ENCODE results near the gene PCDH9.

Gene PCDH9

DNA sequence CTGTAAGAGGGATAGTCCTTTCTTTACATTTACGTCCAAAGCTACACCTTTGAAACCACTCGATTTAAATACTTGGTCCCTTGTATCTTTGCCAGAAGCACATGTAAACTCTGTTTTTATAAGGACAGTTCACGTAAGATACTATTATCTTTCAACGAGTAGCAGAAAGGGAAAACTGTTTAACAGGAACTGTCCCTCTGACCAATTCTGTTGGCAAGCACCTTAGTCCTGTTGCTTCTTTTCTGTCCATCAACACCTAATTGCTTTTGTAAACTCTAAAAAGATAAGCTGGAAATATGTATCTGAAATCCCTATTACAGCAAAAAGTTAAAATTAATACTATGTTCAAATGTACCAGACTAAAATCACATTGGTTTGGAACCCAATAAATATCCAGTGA lies 37.4 kb downstream of the PCDH9 start:
- H2BK15ac ChIP-seq (replicated peaks; ENCODE audit: low read depth): no peak overlapping the region
- H3K9ac ChIP-seq (ENCODE audit: low read length): no peak overlapping the region
- H2AK5ac ChIP-seq (ENCODE audit: low read length): no peak overlapping the region
- no peak overlapping the region for H3K18ac ChIP-seq (ENCODE audit: low read length)
- H3K36me3 ChIP-seq (ENCODE audit: control insufficient read depth, insufficient read depth, low read length): no peaks in the 10 kb centered on the region
- H2BK120ac ChIP-seq (ENCODE audit: low read depth, low read length): no peak overlapping the region
- H3K23ac ChIP-seq (ENCODE audit: low read length): no peak overlapping the region
- no peak overlapping the region for H4K5ac ChIP-seq (ENCODE audit: low read length)
- no peak overlapping the region for H3K56ac ChIP-seq (ENCODE audit: low read length)
- H2BK5ac ChIP-seq (ENCODE audit: low read length): no peak overlapping the region
- no peak overlapping the region for H3K4me2 ChIP-seq (ENCODE audit: low read length)
- no peaks in the 10 kb centered on the region for H3K4me1 ChIP-seq (ENCODE audit: control insufficient read depth, low read depth, low read length)
- no peak for DNase-seq
- no peak overlapping the region for H3K4ac ChIP-seq (ENCODE audit: low read depth, low read length)
- H3K27ac ChIP-seq (ENCODE audit: low read depth, low read length): no peak overlapping the region
- H3K27me3 ChIP-seq (ENCODE audit: insufficient read depth, low read length, poor library complexity): no peaks in the 10 kb centered on the region
- no peaks in the 10 kb centered on the region for H3K79me1 ChIP-seq (ENCODE audit: low read length)
- no peak overlapping the region for H4K8ac ChIP-seq (ENCODE audit: low read depth, low read length)
- WGBS (ENCODE audit: extremely low coverage, insufficient coverage, low lambda C conversion rate): no CpG with 5 or more reads among the region's 4 CpGs
- H3K79me2 ChIP-seq (ENCODE audit: control insufficient read depth, insufficient read depth, low read length): no peaks in the 10 kb centered on the region
- H3K4me3 ChIP-seq (ENCODE audit: low read length): no peak overlapping the region

DNA sequence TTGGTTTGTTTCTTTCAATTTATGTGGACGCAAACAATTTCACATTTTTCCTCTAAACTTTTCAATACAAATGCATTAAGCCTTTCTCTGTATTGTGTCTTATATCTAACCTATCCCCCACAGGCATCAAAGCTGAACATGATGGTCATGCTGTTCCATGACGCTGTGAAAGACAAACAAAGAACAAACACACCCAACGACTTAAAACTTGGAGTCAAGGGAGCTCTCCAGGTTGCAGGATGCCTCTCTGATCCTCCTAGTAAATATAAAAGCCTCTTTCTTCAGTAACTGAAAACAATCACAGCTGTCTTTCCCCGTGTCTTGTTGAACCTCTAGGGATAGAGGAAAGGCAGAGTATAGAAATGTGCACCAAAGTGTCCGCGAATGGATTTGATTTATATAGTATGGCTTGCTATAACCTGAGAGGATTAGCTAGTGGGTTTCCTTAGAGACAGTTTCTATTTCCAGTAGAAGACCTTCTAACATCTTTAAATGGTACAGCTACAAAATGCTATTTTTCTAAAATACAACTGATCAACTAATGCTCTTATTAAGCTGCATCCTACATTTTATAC lies 43.1 kb downstream of the PCDH9 start:
- no peak overlapping the region for H2BK120ac ChIP-seq (ENCODE audit: low read depth, low read length)
- no peak overlapping the region for H3K56ac ChIP-seq (ENCODE audit: low read length)
- no peaks in the 10 kb centered on the region for H3K36me3 ChIP-seq (ENCODE audit: control insufficient read depth, insufficient read depth, low read length)
- DNase-seq: peak; percentile 14
- no peak overlapping the region for H3K4me3 ChIP-seq (ENCODE audit: low read length)
- 100% methylated on average over 1 of the region's 6 CpGs for WGBS (ENCODE audit: extremely low coverage, insufficient coverage, low lambda C conversion rate)
- H3K79me2 ChIP-seq (ENCODE audit: control insufficient read depth, insufficient read depth, low read length): no peaks in the 10 kb centered on the region
- H3K27me3 ChIP-seq (ENCODE audit: insufficient read depth, low read length, poor library complexity): no peaks in the 10 kb centered on the region
- H2BK5ac ChIP-seq (ENCODE audit: low read length): no peak overlapping the region
- H3K4ac ChIP-seq (ENCODE audit: low read depth, low read length): no peak overlapping the region
- H3K9ac ChIP-seq (ENCODE audit: low read length): no peak overlapping the region
- no peak overlapping the region for H2BK15ac ChIP-seq (replicated peaks; ENCODE audit: low read depth)
- no peak overlapping the region for H4K5ac ChIP-seq (ENCODE audit: low read length)
- H3K4me1 ChIP-seq (ENCODE audit: control insufficient read depth, low read depth, low read length): no peaks in the 10 kb centered on the region
- H2AK5ac ChIP-seq (ENCODE audit: low read length): no peak overlapping the region
- no peak overlapping the region for H3K27ac ChIP-seq (ENCODE audit: low read depth, low read length)
- no peak overlapping the region for H3K23ac ChIP-seq (ENCODE audit: low read length)
- no peak overlapping the region for H3K18ac ChIP-seq (ENCODE audit: low read length)
- no peak overlapping the region for H3K4me2 ChIP-seq (ENCODE audit: low read length)
- H3K79me1 ChIP-seq (ENCODE audit: low read length): no peaks in the 10 kb centered on the region
- no peak overlapping the region for H4K8ac ChIP-seq (ENCODE audit: low read depth, low read length)

DNA sequence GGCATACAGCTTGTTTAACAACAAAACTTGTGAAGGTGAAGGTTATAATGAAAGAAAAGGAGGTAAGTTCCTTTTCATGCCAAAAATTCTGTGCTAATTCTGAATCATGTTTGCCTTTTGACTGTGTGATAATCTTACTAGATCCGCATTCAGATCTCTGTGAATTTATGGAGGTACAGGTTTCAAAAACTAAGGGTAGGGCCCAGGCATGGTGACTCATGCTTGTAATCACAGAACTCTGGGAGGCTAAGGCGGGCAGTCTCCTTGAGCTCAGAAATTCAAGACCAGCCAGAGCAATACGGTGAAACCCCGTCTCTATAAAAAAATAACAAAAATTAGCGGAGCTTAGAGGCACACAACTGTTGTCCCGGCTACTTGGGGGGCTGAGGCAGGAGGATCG lies 45.9 kb downstream of the PCDH9 start:
- Histone ChIP-seq H3K36me3 (ENCODE audit: control insufficient read depth, insufficient read depth, low read length) (no peaks in the 10 kb centered on the region), H3K79me1 (ENCODE audit: low read length) (no peaks in the 10 kb centered on the region), H3K9ac (ENCODE audit: low read length) (no peak overlapping the region), H2BK15ac (replicated peaks; ENCODE audit: low read depth) (no peak overlapping the region), H3K4me3 (ENCODE audit: low read length) (no peak overlapping the region), H3K56ac (ENCODE audit: low read length) (no peak overlapping the region), H3K4me1 (ENCODE audit: control insufficient read depth, low read depth, low read length) (no peaks in the 10 kb centered on the region), H2BK5ac (ENCODE audit: low read length) (no peak overlapping the region), H3K23ac (ENCODE audit: low read length) (no peak overlapping the region), H2AK5ac (ENCODE audit: low read length) (no peak overlapping the region), H2BK120ac (ENCODE audit: low read depth, low read length) (no peak overlapping the region), H3K4me2 (ENCODE audit: low read length) (no peak overlapping the region), H3K18ac (ENCODE audit: low read length) (no peak overlapping the region), H3K79me2 (ENCODE audit: control insufficient read depth, insufficient read depth, low read length) (no peaks in the 10 kb centered on the region), H3K4ac (ENCODE audit: low read depth, low read length) (no peak overlapping the region), H4K8ac (ENCODE audit: low read depth, low read length) (no peak overlapping the region), H3K27ac (ENCODE audit: low read depth, low read length) (no peak overlapping the region), H3K27me3 (ENCODE audit: insufficient read depth, low read length, poor library complexity) (no peaks in the 10 kb centered on the region), H4K5ac (ENCODE audit: low read length) (no peak overlapping the region)
- no peak for DNase-seq
- no CpG with 5 or more reads among the region's 7 CpGs for WGBS (ENCODE audit: extremely low coverage, insufficient coverage, low lambda C conversion rate)

DNA sequence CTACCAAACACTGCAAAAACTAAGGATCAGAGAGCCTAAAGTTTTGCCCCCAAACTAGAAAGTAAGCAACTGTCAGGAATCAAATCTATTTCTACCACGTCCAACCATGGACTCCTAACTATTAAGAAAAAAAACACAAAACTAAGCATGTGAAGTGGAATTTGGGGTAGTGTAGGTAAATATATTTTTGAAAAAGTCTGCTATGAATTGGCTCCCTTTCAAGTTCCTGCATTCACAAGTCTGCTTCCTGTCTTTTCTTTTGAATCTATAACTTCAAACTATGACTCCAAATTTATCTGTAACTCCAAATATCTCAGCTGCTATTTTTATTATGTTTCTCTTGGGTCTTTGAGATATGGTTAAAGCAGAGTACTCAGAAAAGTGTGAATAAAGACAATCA lies 47.0 kb downstream of the PCDH9 start:
- Histone ChIP-seq H2BK15ac (replicated peaks; ENCODE audit: low read depth) (no peak overlapping the region), H3K4ac (ENCODE audit: low read depth, low read length) (no peak overlapping the region), H3K27me3 (ENCODE audit: insufficient read depth, low read length, poor library complexity) (no peaks in the 10 kb centered on the region), H4K5ac (ENCODE audit: low read length) (no peak overlapping the region), H3K4me3 (ENCODE audit: low read length) (no peak overlapping the region), H3K4me2 (ENCODE audit: low read length) (no peak overlapping the region), H2BK120ac (ENCODE audit: low read depth, low read length) (no peak overlapping the region), H2BK5ac (ENCODE audit: low read length) (no peak overlapping the region), H3K56ac (ENCODE audit: low read length) (no peak overlapping the region), H3K79me2 (ENCODE audit: control insufficient read depth, insufficient read depth, low read length) (no peaks in the 10 kb centered on the region), H3K18ac (ENCODE audit: low read length) (no peak overlapping the region), H3K27ac (ENCODE audit: low read depth, low read length) (no peak overlapping the region), H4K8ac (ENCODE audit: low read depth, low read length) (no peak overlapping the region), H3K4me1 (ENCODE audit: control insufficient read depth, low read depth, low read length) (no peaks in the 10 kb centered on the region), H3K23ac (ENCODE audit: low read length) (no peak overlapping the region), H2AK5ac (ENCODE audit: low read length) (no peak overlapping the region), H3K9ac (ENCODE audit: low read length) (no peak overlapping the region), H3K79me1 (ENCODE audit: low read length) (no peaks in the 10 kb centered on the region), H3K36me3 (ENCODE audit: control insufficient read depth, insufficient read depth, low read length) (no peaks in the 10 kb centered on the region)
- DNase-seq: no peak
- WGBS (ENCODE audit: extremely low coverage, insufficient coverage, low lambda C conversion rate): no CpG with 5 or more reads among the region's 1 CpG

DNA sequence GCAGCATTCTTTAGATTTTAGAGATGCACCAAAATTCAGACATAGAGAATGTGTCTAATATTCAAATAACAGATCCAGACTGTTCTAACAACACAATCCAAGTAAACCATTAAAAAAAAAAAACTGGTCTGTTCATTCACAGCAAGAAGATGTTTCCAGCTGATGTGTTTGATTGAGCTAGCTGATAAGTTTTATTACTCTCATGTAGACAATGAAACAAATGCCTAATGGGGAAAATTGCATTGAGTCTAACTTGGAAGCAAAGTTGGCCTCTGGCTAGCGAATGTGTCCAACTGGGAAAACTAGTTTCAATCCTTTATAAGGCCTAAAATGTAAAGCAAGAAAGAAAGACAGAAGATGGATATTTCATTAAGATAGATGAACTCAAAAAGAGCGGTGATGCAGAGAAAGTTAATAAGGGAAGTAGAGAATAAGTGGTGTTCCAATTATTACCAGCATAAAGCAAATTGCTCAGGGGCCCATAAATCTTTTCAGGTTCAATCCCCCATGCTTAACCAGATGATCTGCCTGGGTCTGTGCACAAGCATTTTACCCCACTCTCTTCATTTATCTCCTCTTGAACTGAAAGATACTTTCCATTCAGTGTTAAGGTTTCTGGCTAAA lies 54.2 kb downstream of the PCDH9 start:
- no peak for DNase-seq
- Histone ChIP-seq H3K9ac (ENCODE audit: low read length) (no peak overlapping the region), H3K18ac (ENCODE audit: low read length) (no peak overlapping the region), H3K4me2 (ENCODE audit: low read length) (no peak overlapping the region), H3K79me2 (ENCODE audit: control insufficient read depth, insufficient read depth, low read length) (no peaks in the 10 kb centered on the region), H3K79me1 (ENCODE audit: low read length) (no peaks in the 10 kb centered on the region), H3K36me3 (ENCODE audit: control insufficient read depth, insufficient read depth, low read length) (no peaks in the 10 kb centered on the region), H2BK15ac (replicated peaks; ENCODE audit: low read depth) (no peak overlapping the region), H2BK120ac (ENCODE audit: low read depth, low read length) (no peak overlapping the region), H4K5ac (ENCODE audit: low read length) (no peak overlapping the region), H2AK5ac (ENCODE audit: low read length) (no peak overlapping the region), H3K27ac (ENCODE audit: low read depth, low read length) (no peak overlapping the region), H3K4ac (ENCODE audit: low read depth, low read length) (no peak overlapping the region), H3K4me3 (ENCODE audit: low read length) (no peak overlapping the region), H4K8ac (ENCODE audit: low read depth, low read length) (no peak overlapping the region), H3K23ac (ENCODE audit: low read length) (no peak overlapping the region), H3K27me3 (ENCODE audit: insufficient read depth, low read length, poor library complexity) (no peaks in the 10 kb centered on the region), H2BK5ac (ENCODE audit: low read length) (no peak overlapping the region), H3K4me1 (ENCODE audit: control insufficient read depth, low read depth, low read length) (no peaks in the 10 kb centered on the region), H3K56ac (ENCODE audit: low read length) (no peak overlapping the region)
- WGBS (ENCODE audit: extremely low coverage, insufficient coverage, low lambda C conversion rate): no CpG with 5 or more reads among the region's 2 CpGs

DNA sequence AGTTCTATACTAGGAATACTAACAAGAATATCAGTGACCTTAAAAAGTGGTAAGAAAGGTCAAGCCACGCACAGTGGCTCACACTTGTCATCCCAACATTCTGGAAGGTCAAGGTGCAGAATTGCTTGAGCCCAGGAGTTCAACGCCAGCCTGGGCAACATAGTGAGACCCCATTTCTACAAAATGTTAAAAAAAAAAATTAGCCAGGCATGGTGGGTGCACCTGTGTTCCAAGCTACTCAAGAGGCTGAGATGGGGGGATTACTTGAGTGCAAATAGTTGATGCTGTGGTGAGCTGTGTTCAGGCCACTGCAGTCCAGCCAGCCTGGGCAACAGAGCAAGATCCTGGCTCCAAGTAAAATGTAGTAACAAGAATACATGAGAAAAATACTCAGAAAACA lies 61.8 kb downstream of the PCDH9 start:
- Histone ChIP-seq H2BK5ac (ENCODE audit: low read length) (no peak overlapping the region), H3K27me3 (ENCODE audit: insufficient read depth, low read length, poor library complexity) (no peaks in the 10 kb centered on the region), H3K27ac (ENCODE audit: low read depth, low read length) (no peak overlapping the region), H3K79me1 (ENCODE audit: low read length) (no peaks in the 10 kb centered on the region), H3K4me1 (ENCODE audit: control insufficient read depth, low read depth, low read length) (no peaks in the 10 kb centered on the region), H3K79me2 (ENCODE audit: control insufficient read depth, insufficient read depth, low read length) (no peaks in the 10 kb centered on the region), H4K5ac (ENCODE audit: low read length) (no peak overlapping the region), H3K9ac (ENCODE audit: low read length) (no peak overlapping the region), H3K36me3 (ENCODE audit: control insufficient read depth, insufficient read depth, low read length) (no peaks in the 10 kb centered on the region), H3K4ac (ENCODE audit: low read depth, low read length) (no peak overlapping the region), H3K18ac (ENCODE audit: low read length) (no peak overlapping the region), H2BK120ac (ENCODE audit: low read depth, low read length) (no peak overlapping the region), H2BK15ac (replicated peaks; ENCODE audit: low read depth) (no peak overlapping the region), H3K56ac (ENCODE audit: low read length) (no peak overlapping the region), H3K4me2 (ENCODE audit: low read length) (no peak overlapping the region), H3K23ac (ENCODE audit: low read length) (no peak overlapping the region), H2AK5ac (ENCODE audit: low read length) (no peak overlapping the region), H3K4me3 (ENCODE audit: low read length) (no peak overlapping the region), H4K8ac (ENCODE audit: low read depth, low read length) (no peak overlapping the region)
- no peak for DNase-seq
- no CpG with 5 or more reads among the region's 2 CpGs for WGBS (ENCODE audit: extremely low coverage, insufficient coverage, low lambda C conversion rate)
